ENCODE results near the gene TBC1D10B.
"Not testable (repeated sequence)": the region's sequence is repeated elsewhere in the genome, so short reads cannot be mapped to it uniquely, and the experiment has no call there.

TBC1D10B gene

DNA sequence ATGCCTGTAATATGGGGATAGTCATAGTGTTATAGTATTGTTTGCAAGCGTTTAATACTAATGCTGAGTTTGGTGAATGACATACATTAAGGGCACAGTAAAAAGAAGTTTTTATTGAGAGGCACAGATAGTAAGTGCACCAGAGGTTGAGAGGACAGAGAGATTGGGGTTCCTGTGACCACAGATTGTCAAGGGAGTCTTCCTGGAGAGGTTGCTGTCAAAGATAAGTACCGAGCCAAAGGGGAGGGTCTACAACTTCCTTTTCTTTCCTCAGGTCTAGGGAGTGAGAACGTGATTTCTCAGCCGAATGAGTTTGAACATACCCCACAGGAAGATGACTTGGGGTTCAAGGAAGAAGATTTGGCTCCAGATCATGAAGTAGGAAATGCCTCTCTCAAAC, 26.8 kb upstream of the TBC1D10B start:
- no peak for DNase-seq

DNA sequence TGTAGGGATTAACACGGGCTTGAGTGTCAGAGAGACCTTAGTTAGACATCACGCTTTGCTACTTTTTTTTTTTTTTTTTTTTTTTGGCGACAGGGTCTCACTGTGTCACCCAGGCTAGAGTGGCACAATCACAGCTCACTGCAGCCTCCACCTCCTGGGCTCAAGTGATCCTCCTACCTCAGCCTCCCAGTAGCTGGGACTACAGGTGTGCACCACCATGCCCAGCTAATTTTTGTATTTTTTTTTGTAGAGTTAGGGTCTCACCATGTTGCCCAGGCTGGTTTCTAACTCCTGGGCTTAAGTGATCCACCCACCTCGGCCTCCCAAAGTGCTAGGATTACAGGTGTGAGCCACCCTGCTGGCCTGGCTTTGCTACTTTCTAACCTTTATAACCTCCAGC, 26.3 kb upstream of the TBC1D10B start:
- not testable (repeated sequence) for DNase-seq

DNA sequence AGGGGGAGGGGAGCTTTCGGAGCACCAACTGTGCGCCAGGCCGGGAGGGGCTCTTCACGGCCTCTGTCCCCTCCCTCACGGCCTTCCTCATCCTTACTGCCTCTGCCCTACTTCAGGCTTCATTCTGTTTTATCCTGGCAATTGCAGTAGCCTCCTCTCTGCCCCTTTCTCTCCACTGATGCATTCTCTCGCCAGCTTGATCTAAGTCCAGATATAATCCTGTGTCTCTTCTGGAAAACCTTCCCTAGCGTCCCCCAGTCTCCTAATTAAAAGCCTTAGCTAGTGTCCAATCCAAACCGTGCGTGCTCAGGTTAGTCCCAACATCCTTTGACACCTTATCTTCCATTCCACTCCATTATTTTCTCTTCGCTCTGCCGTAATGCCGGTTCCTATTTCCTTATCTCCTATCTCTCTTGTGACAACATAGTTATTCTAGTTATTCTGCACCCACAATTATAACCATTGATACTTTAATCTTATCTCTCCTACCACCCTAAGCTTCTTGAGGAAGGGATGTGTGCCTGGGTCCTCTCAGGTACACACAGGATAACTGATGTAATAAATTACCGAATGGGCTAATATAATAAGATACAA, 25.8 kb upstream of the TBC1D10B start:
- DNase-seq = no peak

DNA sequence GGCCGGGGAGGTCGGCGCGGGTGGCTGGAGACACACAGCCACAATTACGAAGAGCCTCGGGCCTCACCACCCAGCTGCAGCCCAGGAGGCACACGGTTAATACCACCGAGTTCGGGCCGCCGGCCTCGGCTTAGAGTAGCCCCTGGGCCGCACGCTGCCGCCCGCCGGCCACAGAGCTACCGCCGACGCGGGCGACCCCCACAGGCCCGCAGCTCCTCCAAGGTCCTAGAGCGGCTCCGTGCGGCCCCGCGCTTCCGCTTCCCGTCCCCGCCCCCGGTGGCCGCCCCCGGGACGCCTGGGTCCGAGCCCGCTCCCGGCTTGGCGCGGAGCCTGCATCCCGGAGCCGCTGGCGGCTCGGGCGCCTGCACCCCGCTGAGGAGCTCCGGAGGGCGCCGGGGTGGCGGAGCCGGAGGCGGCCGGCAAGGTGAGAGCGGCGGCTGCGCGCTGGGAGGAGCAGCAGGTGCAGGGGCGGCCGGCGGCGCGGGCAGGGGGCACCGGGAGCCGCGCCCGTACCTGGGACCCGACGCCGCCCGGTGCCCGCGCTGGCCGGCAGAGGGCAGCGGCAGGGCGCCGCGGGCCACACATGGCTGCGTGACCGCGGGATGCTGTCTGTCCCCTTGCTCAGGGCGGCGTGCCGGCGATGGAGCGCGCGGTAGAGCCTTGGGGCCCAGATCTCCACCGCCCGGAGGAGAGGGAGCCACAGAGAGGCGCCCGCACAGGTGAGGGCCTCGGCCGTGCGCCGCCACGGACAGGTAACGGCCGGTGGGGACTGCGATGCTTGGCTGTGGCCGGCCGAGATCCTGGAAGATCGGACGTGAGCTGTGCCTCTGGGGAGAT, 25.1 kb upstream of the TBC1D10B start, which contains the start of gene ZNF48:
ZNF48 (plus strand) TSS at position 266 of the 837 bp plus-strand sequence; CDS start at position 641, 375 bp downstream.
- peak; percentile 90 for DNase-seq

DNA sequence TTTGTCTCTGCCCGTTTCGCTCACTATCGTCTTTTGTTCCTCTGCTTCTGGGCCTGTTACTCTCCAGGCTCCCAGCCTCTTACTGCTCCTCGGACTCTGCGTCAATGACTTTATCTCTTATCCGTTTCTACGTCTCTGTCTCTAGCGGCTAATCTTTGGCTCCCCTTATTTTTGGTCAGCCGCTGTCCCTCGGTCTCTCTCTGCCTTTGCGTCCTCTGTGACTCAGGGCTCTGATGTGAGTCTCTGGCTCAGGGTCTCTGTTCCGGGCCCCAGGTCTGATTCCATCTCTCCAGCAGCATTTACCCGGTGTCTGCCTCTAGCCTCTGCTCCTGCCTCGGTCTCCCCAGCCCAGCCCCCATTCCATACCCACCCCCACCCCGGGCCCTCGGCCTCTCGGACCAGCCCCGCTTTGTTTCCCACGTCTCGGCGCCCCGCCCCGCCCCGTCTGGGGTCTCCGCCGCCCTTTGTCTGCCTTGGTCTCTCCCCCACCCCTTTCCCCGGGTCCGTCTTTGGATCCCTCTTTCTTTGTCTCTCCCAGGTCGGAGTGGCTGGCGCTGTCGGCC, 24.4 kb upstream of the TBC1D10B start:
- DNase-seq = no peak

DNA sequence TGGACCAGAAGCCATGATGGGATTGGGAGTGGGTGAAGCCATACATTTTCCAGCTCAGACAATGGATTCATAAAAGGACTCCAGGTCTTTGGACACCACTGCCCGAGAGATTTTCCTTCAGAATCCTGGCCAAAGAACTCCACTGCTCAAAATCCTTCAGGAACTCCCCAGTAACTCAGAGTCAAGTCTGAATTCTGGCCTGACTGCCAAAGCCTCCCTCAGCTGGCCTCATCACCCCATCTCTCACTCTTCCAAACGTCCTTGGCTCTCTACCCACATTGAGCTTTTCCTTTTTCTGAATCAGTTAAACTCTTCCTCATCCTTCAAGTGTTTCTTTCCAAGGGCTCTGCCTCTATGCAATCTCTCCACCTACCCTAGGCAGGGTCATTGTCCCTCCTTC, 13.2 kb upstream of the TBC1D10B start:
- no peak for DNase-seq

DNA sequence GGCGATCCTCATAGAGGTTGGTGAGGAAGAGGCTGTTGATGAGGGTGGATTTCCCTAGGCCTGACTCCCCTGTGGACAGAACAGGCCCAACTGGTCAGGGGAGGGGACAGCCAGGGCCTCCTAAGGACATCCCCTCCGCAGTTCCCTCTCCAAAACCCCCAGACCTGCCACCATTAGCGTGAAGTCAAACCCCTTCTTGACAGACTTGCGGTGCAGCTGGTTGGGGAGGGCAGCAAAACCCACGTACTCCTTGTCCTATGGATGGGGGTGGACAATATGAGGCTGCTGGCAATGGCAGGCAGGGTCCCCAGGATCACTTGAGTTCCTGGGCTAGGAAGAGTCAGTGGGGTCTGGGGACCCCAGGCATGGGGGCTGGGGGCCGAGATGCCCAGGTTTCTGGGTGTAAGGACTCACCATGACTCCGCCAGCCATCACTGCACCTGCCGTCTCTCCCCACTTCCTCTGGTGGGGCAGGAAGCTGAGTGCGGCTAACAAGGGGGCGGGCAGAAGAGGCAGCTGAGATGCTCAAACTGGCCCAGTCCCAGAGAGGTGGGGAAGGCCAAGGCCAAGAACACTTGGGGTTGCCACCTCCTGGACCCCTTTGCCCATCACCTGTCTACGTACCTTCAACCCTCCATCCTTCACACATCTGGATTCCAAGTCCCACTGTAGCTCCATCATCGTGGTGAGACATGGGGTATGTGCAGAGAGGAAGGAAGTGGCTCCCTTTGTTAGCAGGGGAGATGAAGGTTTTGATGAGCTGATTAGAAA, 12.0 kb upstream of the TBC1D10B start, which contains the start of gene SEPTIN1:
SEPTIN1 (minus strand) TSS at position 451 of the 771 bp plus-strand sequence; CDS start at position 432, 19 bp downstream.
- no peak for DNase-seq

DNA sequence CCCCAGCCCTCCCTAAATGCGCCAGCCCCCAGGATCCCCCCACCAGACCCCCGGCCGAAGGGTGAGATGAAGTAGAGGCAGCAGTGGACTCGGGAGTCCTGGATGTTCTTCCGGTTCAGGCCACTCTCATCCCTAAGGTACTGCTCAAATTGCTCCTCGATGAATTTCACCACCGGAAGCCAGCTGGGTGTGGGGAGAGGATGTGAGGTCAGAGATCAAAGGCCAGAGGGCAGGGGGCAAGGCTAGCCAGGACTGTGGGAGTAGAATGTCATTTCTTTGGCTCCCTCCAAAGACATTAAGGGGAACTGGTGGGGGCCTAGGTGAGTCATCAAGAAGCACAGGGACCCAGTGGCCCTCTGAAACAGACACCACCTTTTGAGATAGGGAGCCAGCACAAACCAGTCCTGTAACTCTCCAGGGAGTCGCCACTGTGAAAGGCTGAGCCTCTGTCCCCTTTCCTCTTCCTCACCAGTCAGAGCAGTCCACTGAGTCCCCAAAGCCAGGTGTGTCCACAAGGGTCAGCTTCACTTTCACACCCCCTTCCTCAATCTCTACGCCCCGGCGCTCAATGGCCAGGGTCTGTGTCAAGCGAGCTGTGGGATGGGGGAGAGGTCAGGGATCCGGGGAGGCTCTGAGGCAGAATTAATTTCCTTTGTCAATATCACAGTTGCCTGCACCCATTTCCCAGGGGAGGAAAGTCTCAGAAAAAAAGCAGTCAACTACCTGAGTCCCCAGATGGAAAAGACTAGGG, 11.2 kb upstream of the TBC1D10B start:
- no peak for DNase-seq

DNA sequence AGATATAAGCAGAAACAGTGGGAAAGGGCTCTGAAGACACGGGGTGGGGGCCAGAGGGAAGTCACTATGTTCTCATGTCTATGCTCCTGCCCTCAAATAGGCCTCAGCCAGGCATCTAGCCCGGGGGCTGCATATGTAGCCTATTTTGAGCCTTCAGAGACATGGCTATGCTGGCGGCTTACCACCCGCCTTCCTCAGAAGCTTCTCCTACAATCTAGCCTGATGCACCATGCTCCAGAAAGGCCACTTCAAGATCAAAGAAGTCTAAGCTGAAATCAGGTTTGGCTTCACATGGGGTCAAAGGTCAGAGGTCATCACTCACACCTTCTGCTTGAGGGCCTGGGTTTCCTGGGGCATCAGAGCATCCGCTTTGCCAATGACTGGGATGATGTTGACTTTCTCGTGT, 10.5 kb upstream of the TBC1D10B start:
- DNase-seq = no peak

DNA sequence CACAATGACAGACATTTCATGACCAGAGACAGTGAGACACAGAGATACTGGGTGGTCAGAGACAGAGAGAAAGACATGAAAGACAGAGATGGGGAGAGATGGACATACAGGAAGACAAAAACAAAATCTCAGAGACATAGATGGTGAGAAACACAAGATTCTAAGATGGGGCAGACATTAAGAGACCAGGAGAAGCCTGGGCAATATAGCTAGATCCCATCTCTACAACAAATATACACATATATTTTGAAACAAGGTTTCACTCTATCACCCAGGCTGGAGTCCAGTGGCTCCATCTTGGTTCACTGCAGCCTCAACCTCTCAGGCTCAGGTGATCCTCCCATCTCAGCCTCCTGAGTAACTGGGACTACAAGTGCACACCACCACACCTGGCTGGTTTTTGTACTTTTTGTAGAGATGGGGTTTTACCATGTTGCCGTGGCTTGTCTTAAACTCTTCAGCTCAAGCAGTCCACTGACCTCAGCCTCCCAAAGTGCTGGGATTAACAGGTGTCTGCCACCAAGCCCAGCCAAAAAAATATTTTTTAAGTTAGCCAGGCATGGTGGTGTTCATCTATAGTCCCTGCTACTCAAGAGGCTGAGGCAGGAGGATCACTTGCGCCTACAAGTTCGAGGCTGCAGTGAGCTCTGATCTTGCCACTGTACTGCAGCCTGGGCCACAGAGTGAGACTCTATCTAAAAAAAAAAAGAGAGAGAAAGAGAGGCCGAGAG, 9.9 kb upstream of the TBC1D10B start:
- DNase-seq = no peak

DNA sequence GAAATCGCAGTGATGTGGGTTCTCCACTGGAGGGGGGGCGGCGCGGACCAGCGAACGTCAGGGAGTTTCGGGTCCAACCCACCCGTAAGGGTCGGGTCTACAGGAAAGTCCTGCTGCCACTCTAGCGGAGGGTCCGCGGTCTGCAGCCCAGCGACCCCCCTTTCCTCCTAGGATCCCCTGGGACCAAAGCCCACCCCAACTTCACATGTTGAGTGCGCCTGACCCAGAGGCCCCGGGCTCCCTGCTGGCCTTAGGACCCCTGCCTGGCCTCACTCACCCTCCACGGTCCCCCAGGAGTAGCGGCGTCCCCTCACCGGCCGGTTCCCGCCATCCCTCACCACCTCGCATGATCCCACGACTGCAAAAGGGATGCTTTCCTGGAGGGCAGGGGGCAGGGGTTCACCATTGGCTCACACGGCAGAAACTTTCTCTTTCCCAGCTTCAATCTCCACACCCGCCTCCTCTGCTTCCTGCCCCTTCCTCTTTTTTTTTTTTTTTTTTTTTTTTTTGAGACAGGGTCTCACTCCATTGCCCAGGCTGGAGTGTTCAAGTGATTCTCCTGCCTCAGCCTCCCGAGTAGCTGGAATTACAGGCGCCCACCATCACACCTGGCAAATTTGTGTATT, 9.0 kb upstream of the TBC1D10B start:
- DNase-seq = no peak

DNA sequence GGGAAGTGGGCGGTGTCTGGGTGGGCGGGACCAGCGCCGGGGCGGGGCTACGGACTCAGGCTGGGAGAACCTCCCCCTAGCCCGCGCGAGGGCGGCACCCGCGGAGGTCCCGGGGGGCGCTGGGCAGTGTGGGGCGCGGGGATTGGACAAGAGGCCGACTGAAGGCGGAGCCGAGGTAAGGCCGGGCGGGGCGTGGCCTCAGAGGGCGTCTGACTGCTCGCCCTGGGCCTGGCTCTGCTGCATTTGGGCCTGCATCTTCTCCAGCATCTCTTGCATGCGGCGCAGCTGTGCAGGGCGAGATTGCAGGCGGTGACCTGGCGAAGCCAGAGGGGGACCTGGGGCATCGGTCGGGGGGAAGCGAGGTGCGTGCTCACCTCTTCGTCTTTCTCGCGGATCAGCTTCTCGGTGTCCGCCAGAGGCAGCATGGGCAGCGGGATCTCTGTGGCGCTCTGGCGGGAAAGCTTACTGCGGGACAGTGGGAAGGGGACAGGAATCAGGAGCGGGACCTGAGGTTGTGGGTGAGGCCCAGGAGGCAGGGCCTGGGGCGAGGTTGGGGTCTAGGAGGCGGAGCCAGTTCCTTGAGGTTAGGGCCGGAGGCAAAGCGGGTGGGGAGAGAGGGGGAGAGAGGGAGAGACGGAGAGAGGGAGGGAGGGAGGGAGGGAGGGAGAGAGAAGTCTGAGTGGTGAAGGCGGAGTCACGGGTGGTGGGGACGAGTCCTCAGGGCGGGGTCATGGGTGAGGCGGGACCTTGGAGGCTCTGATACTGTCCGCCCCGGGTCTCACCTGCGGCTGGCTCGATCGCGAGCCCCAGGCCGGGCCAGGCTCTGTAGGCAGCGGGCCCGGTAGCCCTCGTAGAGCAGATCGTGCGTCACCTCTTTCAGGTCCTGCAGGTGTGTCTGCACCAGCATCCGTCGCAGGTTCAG, 8.2 kb upstream of the TBC1D10B start:
- peak; percentile 98 for DNase-seq

DNA sequence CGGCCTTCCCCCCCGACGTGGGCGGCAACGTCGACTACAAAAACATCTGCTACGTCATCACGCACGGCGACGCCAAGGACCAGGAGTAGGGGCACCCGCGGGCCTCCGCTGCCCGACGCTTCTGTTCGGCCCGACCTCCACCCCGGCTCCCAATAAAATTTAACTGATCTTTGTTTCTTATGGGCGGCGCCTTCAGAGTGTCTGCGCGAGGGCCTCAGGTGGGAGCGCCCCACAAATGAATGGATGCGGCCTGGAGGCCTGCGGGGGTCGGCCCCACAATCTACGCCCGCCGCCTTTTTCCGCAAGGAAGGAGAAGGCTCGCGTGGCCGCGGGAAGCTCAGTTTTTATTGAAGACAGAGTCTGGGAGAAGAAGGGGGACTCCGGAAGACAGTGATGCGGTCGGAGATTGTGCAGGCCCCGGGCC, 7.5 kb upstream of the TBC1D10B start:
- peak; percentile 76 for DNase-seq

DNA sequence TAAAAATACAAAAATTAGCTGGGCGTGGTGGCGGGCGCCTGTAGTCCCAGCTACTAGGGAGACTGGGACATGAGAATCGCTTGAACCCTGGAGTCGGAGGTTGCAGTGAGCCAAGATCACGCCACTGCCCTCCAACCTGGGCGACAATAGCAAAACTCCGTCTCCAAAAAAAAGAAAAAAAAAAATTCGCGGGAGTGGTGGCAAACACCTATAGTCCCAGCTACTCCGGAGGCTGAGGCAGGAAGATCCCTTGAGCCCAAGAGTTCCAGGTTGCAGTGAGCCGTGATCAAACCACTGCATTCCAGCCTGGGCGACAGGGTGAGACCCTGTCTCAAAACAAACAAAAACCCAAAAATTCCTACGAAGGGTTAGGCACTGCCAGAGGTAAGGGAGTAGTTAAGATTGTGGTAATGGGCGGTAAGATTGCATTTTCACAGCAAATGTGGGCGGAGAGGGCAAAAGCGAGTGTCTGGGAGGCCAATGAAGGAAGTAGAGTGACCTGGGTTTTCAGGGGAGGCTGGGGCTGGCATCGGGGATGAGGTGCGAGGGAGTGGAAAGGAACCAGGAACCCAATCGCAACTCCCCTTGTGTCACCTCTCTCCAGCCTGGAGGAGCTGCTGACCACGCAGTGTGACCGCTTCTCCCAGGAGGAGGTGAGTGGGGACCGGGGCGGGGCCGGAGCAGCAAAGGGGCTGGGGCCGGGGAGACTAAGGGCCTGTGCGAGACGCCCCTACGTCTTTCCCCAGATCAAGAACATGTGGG, 6.9 kb upstream of the TBC1D10B start:
- DNase-seq = no peak

DNA sequence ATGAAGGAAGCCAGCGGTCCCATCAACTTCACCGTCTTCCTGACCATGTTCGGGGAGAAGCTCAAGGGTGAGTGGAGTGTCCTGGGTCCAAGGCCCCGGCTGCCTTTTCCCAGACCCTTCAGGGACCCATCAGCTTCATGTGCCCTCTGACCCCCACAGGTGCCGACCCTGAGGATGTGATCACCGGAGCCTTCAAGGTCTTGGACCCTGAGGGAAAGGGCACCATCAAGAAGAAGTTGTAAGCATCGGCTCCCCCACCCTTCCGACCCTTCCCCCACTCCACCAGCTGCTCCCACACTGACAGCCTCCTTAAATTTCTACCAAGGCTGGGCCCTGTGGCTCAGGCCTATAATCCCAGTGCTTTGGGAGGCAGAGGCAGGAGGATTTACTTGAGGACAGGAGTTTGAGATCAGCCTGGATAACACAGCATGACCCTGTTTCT, 6.2 kb upstream of the TBC1D10B start:
- no peak for DNase-seq

DNA sequence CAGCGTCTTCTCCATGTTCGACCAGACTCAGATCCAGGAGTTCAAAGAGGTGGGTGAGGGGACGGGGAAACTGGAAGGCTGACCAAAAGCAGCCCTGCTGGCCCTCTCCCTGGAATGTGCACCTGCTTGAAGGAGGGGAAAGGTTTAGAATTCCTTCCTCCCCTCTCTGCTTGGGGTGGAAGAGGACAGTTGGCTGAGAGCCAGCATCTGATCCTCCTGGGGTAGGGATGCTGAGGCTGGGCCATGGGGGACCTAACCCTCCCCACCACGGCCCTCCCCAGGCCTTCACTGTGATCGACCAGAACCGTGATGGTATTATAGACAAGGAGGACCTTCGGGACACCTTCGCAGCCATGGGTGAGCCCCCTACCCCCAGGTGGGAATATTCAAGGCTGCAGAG, 5.6 kb upstream of the TBC1D10B start:
- DNase-seq = no peak

DNA sequence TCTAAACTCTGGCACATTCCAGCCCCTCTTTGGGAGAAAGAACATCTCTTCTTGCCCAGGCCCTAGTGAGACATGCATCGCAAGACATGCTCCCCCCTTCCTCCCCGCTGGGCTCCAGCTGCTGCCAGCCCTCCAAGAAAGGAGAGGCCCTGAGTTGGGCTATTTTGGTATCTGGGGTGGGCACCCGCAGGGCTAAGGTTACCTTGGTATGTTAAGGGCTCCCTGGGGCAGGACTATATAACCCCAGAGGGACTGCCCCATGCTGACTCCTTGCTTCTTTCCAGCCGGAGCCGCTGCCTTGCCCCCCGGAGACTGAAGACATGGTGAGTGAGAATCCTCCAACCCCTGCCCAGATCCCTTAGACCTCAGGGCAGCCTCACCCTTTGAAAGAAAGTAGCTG, 4.2 kb upstream of the TBC1D10B start, which contains the start of gene MYL11:
MYL11 (plus strand) TSS at position 265 of the 400 bp plus-strand sequence; CDS start at position 321, 56 bp downstream.
- DNase-seq = no peak

DNA sequence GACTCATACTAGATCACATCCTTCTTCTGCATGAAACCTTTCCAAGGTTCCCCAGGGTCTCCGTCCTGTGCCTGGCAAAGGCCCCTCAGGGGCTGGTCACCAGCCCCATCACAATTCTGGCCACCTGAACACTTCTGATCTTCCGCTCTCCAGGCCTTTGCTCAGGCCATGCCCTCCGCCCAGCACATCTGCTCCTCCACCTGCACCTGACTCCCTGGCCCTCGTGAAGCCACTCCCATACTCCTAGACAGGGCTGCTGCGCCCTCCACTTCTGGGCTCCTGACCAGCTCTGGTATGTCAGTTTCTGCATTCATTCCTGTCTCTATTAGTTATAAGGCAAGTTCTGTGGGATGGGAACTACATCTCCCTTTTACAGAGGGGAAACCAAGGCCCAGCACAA, 2.4 kb upstream of the TBC1D10B start:
- no peak for DNase-seq

All from NCI-H774 (cell line).